Heart right ventricle (tissue), 16 donors: ENCODE data around the gene NPM3. TPM values are rescaled to one million over a fixed set of nuclear protein-coding genes. Genes with fewer than 3 reads are reported as not detected.
A peak's percentile ranks its signal among the peaks of the same experiment; 100 is the strongest.

Experiments used
- ATAC-seq, 8 donors: fragments of 200-7000 bp; cut with Tn5 transposase; one replicate each; pipeline ENCODE4 v1.9.1; 2020; ENCODE audit warnings: mild to moderate bottlenecking in 8 of 8, moderate library complexity in 8 of 8, moderate number of reproducible peaks in 1 of 8
- DNase-seq, 2 donors: peaks; one replicate each; pipeline ENCODE4 v3.0.0-alpha.2; 2020
- H3K27ac ChIP-seq, 10 donors: fragments of 200-600 bp; sonication (generic) in 2 of 10; one replicate each; pipeline versions ENCODE4 v1.5.0 to v1.8.0; 2020 to 2022; ENCODE audit warnings: mild to moderate bottlenecking in 3 of 10
- H3K27me3 ChIP-seq, 7 donors: fragments of 200-600 bp; one replicate each; pipeline ENCODE4 v1.8.0; 2021 to 2022; ENCODE audit warnings: mild to moderate bottlenecking in 2 of 7
- H3K36me3 ChIP-seq, 9 donors: fragments of 200-600 bp; sonication (generic) in 1 of 9; one replicate each; pipeline versions ENCODE4 v1.5.0 to v1.8.0; 2020 to 2022; ENCODE audit warnings: mild to moderate bottlenecking in 2 of 9
- H3K4me1 ChIP-seq, 9 donors: fragments of 200-600 bp; sonication (generic) in 1 of 9; one replicate each; pipeline versions ENCODE4 v1.5.0 to v1.8.0; 2020 to 2022; ENCODE audit warnings: mild to moderate bottlenecking in 4 of 9
- H3K4me3 ChIP-seq, 10 donors: fragments of 200-600 bp; sonication (generic) in 2 of 10; one replicate each; pipeline versions ENCODE4 v1.5.0 to v1.8.0; 2020 to 2022; ENCODE audit warnings: mild to moderate bottlenecking in 7 of 10, moderate library complexity in 2 of 10
- H3K9me3 ChIP-seq, 11 donors: fragments of 200-600 bp in 10 of 11; sonication (generic) in 2 of 11; one replicate each; pipeline versions ENCODE4 v1.5.0 to v1.8.0; 2013 to 2022; ENCODE audit warnings: mild to moderate bottlenecking in 2 of 11, control low read depth in 1 of 11, moderate library complexity in 1 of 11
- CTCF ChIP-seq, 9 donors: fragments of 200-600 bp; sonication (generic) in 2 of 9; IDR thresholded peaks; one replicate each; pipeline versions ENCODE4 v1.5.0 to v1.8.0; 2021 to 2022; ENCODE audit warnings: antibody characterized with exemption in 9 of 9, mild to moderate bottlenecking in 5 of 9, moderate library complexity in 1 of 9
- WGBS, 2 donors: extraction: QIAGEN DNeasy Blood & Tissue Kit; methylation state at CpG; one replicate each; pipeline ENCODE4 v1.1.7; 2013; ENCODE audit warnings: inconsistent platforms in 1 of 2; 5-methylcytosine and 5-hydroxymethylcytosine counted together
- intact Hi-C, 10 donors: fragments of 100-400 bp; cut with DNase I; formaldehyde crosslinking; loops; one replicate each; pipeline versions ENCODE4 v1.11.1 to v1.14.2; 2022
- long read RNA-seq, 3 donors: library from polyadenylated mRNA; unstranded; transcript quantifications; one replicate each; pipeline ENCODE4 v2.0.0, GENCODE V29; 2020 to 2021
- polyA plus RNA-seq, 2 donors: library from polyadenylated mRNA; stranded (reverse); fragments of 200-250 nt; gene quantifications; one replicate each; pipeline ENCODE4 v1.2.3, GENCODE V29; 2013
- total RNA-seq, 10 donors: library from RNA; stranded (reverse); fragmentation: NEBNext Ultra II Directional in 3 of 10; extraction: Animal tissue kit (Norgen Biotek cat#: 25700) in 3 of 10; gene quantifications; one replicate each; pipeline versions ENCODE4 v1.2.1 to v1.2.4, GENCODE V29; 2021 to 2023
- donor health status: Arrhythmogenic right ventricular cardiomyopathy.
- donor health status: ischemic (EF 13 %, LVEDD 7.1; RV severe dilation, severe dysfunction).
- donor health status: healthy with polysubstance abuse.
- donor health status: DM: no; HTN: yes; CAD: no.
- donor health status: DM: no; HTN: no; CAD: no.
- donor health status: ischemic (EF 25% LVEDD 6.9; RV normal size, moderate dysfunction).
- donor health status: ischemic (EF 25% LVEDD 5.7; RV mildly dilated, moderate dysfunction).
- donor health status: healthy.
- donor health status: DM: yes; HTN: yes; CAD: no.
- donor health status: Ischemic cardiomyopathy.
- donor health status: ischemic (EF 35%, LVEDD 5.7; RV mildly dilated, moderate dysfunction).
- donor health status: nonischemic (EF 11% LVEDD 7.7; RV severe dilation, severe dysfunction).
- donor health status: DM: yes; HTN: yes; CAD: no.
- donor health status: PGD.
- donor health status: ischemic (EF 29% LVEDD 5.4; RV normal size, mild dysfunction).
- donor health status: nonischemic (EF 23%, LVEDD 6.1; RV moderate dilation, normal function).

The NPM3 gene
- total RNA-seq: 10 to 100 TPM in 2 of 10 donors, 1 to 10 TPM in 8; 4.9 to 12.1 (median 7.0) TPM
- polyA plus RNA-seq: 10 to 100 TPM in 1 of 2 donors, 1 to 10 TPM in 1; 5.2 to 23.3 TPM
- long read RNA-seq, donor 1, partial matches to known transcripts: 0 of 1 reads
- long read RNA-seq, donor 1, other reads (novel, unspliced or antisense): 1 of 1 reads
- long read RNA-seq, donor 2, partial matches to known transcripts: 0 of 2 reads
- long read RNA-seq, donor 2, other reads (novel, unspliced or antisense): 0 of 2 reads
- long read RNA-seq, donor 3: 0 reads

- no peak for TF ChIP-seq CTCF (IDR thresholded peaks at IDR 0.05)
- intact Hi-C loops: loop anchor here in 5 of 10 donors (2.0 to 5.0 kb wide), 6 partner anchors 34 to 571 kb away; partner anchors contain the start of gene OGA (in 1 of the 5)
- Histone ChIP-seq H3K27ac (peak within 1 kb of the TSS in 8 of 10 donors; percentile 35 to 75 (median 50)), H3K27me3 (peaks cover 0 to 23% (median 9%) of the 10 kb centered on the region in 7 donors), H3K4me3 (peak within 1 kb of the TSS; percentile 19 to 82 (median 71)), H3K9me3 (no peaks in the 10 kb centered on the region), H3K36me3 (peaks cover 0 to 45% (median 36%) of the 10 kb centered on the region in 9 donors), H3K4me1 (peaks cover 11 to 66% (median 44%) of the 10 kb centered on the region in 9 donors)
- peak; percentile 78 to 85 for DNase-seq
- ATAC-seq: peak; percentile 65 to 79 (median 74)
- WGBS, 2 donors: 1 to 2% methylated on average over 57 of the region's 57 CpGs
Measured at GRCh38 chr10:101782811-101783735, at the start of gene NPM3. Gene NPM3, minus strand, starts transcription at chr10:101783446. Its CDS starts 56 bp downstream, at chr10:101783390.

DNA sequence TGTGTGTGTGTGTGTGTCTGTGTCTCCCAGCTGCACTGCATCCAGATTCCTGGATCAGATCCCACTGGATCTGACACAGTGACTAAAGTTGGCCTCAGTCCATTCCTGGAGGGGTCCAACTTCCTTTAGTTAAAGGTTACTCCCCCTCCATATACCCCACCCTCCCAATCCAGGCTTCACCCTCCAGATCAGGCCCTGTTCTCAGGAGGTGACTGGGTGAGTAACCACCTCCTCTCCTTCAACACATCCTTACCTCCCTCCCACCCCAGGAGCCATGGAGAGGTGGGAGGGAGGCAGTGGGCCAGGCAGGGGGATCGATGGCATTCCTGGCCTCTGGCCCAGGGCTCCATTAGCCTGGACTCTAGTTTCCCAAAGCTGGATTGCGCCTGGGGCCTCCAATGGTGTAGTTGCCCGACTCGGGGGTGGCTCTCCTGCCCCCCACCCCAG, 49.1 kb upstream of the NPM3 start:
- peaks cover 2 to 55% (median 28%) of the 10 kb centered on the region in 9 donors for H3K4me1 ChIP-seq
- H3K4me3 ChIP-seq: no peak overlapping the region
- TF ChIP-seq CTCF (IDR thresholded peaks at IDR 0.05): no peak
- 53 to 60% methylated on average over 4 of the region's 4 CpGs for WGBS, 2 donors
- H3K27ac ChIP-seq: no peak overlapping the region
- no peaks in the 10 kb centered on the region for H3K27me3 ChIP-seq
- intact Hi-C loops: no loop called here
- ATAC-seq: no peak
- DNase-seq: no peak
- H3K9me3 ChIP-seq: no peaks in the 10 kb centered on the region
- peaks cover 0 to 13% (median 0%) of the 10 kb centered on the region in 9 donors for H3K36me3 ChIP-seq

- Histone ChIP-seq H3K27ac (peak overlapping the region in 6 of 10 donors; percentile 2 to 79 (median 26)), H3K4me1 (peaks cover 2 to 54% (median 28%) of the 10 kb centered on the region in 9 donors)
Measured at GRCh38 chr10:101831169-101831811, 48.0 kb upstream of the NPM3 start.

More at GRCh38 chr10:101831169-101831811, 48.0 kb upstream of the NPM3 start:
- H3K4me3 ChIP-seq: peak overlapping the region in 9 of 10 donors; percentile 29 to 62 (median 53)
- peaks cover 0 to 17% (median 0%) of the 10 kb centered on the region in 9 donors for H3K36me3 ChIP-seq
- ATAC-seq (no peak), DNase-seq (no peak)
- no peak for TF ChIP-seq CTCF (IDR thresholded peaks at IDR 0.05)
- intact Hi-C loops: no loop called here
- 57 to 71% methylated on average over 9 of the region's 9 CpGs for WGBS, 2 donors
- H3K27me3 ChIP-seq: no peaks in the 10 kb centered on the region
- H3K9me3 ChIP-seq: no peaks in the 10 kb centered on the region
